Activated T-helper 1 cell treated with Interleukin-2 at 50 U/mL for 16 hours (primary cell): Measurements from ENCODE around the gene MYO16.

Experiments used
- DNase-seq: peaks from one replicate; pipeline ENCODE4 v3.0.0-alpha.2; 2020; ENCODE audit warnings: low read depth

MYO16 gene

DNA sequence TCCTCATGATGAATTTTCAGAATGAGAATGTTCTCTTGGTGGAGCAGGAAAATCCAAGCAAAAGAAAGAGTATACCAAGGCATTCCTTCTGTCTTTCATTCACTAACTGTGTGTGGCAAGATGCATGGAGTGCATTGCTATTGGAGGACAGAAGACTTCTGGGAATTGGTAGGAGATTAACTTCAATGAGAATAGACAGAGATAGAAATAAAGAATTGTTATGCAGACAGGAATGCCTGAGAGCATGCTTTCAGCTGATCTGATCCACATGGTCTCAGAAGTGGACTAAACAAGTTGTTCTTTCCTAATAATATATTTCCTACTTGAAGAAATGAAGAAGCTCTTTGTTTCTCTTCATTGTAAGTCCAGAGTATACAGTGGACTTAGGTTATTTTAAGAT is 303.6 kb downstream of the MYO16 start:
- DNase-seq, result no peak

DNA sequence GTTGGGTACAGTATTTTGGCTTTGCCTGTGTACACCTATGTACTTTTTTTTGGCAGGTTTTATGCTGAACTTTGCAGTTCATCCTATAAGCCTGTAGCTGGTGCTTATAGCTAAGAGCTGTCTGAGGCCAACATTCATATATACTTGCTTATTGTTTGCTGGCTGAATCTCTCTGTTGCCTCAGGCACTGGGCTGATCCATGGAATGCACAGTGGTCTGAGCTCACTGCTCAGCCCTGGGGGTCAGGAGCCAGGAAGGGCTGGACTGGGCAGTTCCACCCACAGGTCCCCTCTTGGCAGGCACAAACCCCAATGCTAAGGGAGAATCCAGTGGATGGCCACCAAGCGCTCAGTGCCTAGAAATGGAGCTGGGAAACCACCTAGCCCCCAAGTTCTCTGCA is 308.7 kb downstream of the MYO16 start:
- no peak for DNase-seq

DNA sequence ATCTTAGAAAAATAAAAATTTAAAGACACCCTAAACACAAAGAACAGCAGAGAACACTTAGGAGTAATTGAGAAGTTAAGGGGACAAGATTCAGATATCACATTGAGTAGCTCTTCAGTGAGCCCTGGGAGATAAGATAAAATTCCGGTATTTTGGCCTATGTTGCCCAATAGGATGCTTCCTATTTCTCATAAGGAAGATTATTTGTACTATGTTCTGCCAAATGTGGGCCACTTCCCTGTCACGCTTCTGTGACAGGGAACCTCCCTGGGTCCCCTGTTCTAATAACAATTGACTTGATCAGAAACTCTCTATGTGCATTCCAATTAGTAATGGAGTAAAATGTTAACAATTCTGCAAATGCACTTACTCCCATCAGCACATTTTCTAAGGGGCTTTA is 310.7 kb downstream of the MYO16 start:
- no peak for DNase-seq

DNA sequence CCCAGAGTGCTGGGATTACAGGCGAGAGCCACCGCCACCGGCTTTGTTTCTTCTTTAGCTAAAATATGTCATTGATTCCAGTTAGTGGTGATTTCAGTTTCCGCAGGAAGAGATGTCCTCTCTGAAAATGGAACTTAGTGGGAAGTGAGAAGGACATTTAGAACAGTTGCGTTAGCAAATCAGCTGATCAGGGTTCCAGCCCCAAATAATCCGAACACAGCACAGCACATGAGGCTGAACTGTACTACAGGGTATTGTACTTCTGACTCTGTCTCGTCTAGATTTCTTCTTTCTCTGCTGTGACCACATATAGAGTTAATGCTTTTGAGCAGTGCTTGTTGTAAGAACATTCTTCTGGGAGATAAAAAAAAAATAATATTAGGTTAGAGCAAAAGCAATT is 314.4 kb downstream of the MYO16 start:
- DNase-seq, result no peak

DNA sequence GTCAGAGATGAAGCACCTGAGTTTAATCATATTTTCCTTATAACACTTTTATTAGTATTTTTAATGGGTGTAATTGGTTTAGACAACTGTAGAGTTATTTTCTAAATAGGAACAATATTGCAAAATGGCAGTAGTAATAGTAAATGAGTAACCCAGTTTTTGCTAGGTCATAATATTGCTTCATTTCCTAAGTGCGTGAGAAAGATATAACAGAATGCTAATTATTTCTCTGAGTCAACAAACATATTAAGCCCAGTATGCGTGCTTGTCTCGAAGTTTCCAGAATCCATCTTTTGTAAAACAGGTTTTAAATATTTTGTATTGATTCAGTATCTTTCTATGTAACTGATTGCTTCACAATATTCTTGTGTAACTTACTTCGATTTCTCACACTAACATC is 315.3 kb downstream of the MYO16 start:
- DNase-seq, result no peak

DNA sequence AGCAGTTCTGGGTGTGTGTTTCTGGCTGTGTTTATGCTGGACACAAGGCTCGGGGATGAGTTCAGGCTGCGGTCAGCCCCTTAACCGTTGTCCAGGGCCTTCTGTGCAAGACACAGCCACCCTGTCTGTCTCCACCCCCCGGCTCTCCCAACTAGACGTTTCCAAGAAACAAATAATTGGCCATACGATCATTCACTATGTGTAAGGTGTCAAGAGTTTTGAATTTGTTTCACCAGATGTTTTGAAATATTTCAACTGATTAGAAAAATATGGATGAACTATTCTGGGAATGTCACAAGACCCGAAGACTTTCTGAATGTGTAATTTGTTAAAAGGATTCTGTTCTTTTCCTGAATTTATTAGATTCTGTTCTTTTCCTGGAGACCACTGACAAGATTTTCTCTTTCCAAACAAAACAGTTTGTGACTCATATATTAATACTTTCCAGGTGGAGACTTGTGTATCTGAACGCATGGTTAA is 318.2 kb downstream of the MYO16 start:
- no peak for DNase-seq

DNA sequence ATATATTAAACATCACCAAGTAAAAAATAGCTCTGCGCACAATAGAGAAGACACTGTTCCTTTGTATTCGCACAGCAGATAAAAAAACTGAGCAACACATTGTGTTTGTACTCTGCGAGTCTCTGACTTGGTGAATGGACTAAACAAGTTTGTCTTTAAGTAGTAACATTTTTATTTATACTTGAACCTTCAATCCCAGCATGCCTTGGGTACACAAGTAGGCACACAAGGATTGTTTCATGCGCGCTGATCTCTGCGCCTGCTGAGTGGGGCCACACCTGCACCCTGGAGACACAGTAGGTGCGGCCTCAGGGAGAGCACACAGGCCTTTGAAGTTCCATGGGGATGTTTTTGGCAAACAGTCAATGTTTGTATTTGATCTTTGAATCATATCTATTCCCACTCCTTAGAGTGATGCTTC is 318.9 kb downstream of the MYO16 start:
- DNase-seq, result no peak

DNA sequence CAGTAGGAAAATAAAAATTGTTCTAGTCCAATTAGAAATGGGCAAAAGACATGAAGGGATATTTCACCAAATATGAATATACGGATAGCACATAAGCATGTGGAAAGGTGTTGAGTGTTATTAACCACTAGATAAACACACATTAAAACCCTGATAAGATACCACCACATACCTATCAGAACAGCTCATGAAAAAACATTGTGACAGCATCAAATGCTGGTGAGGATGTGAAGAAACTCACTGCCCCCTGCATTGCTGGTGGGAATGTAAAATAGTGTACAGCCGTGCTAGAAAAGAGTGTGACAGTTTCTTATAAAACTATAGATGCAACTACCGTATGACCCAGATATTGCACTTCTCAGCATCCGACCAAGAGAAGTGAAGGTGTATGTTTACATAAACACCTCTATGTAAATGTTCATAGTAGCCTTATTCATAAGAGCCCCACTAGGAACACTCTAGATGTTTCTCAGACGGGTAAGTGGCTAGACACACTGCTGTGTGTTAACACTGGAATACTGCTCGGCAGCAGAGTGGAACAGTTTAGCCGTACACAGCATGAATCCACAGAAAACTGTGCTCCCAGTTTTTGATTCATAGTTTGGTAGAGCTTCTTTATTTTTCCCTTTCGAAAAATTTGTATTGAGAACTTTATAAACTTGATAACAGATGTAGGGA is 321.1 kb downstream of the MYO16 start:
- DNase-seq, result no peak

DNA sequence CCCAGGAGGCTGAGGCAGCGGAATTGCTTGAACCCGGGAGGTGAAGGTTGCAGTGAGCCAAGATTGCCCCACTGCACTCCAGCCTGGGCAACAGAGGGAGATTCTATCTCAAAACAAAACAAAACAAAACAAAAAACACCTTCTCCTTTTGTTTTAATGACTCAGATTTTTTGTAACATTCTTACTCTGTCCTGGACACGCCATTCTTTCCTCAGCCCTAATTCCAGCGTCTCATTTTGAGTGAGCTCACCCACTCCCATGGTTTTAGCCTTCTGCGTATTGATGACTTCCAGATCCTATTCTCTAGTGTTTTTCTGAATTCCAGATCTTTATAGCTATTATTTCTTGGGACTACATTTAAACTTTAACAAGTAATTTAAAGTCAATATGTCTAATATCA is 326.3 kb downstream of the MYO16 start:
- no peak for DNase-seq

DNA sequence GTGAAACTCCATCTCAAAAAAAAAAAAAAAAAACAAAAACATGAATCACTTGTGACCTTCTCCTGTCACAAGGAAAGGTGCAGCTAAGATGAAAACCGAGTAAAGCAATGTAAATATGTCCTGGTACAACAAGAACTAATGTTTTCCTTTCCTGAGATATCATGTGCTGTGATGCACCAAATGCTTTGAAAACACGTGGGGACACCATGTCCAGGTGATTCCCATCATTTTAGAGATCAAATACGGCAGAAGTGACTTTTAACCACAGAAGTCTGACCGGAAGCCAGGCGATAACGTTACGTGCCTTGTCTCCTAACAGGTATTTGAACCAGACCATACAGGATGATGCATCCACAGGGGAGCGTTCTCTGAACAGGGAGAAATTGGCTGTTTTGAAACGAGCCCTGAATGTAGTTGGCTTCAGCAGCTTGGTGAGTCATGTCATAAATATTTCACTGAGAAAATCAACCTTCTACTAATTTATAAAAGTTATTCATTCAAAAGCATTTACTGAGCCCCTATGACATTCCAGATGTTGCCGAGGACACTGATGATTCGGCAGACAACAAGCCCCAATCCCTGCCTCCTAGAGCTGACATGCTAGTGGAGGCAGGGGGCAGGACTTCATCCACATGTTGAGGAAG is 328.1 kb downstream of the MYO16 start:
- no peak for DNase-seq

DNA sequence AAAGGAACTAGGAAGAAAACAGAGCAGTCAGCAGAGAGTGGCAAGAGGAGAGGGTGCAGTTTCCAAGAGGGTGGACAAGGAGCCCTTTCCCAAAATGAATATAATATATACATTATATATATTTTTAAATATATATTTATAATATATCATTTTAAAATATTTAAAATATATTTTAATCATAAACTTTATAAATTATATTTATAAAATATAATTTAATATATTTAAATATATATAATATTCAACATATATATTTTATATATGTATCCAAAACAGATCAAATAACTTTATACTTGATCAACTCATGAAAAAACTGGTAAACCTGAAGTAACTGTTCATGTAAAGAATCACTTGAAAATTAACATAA is 328.6 kb downstream of the MYO16 start:
- no peak for DNase-seq

DNA sequence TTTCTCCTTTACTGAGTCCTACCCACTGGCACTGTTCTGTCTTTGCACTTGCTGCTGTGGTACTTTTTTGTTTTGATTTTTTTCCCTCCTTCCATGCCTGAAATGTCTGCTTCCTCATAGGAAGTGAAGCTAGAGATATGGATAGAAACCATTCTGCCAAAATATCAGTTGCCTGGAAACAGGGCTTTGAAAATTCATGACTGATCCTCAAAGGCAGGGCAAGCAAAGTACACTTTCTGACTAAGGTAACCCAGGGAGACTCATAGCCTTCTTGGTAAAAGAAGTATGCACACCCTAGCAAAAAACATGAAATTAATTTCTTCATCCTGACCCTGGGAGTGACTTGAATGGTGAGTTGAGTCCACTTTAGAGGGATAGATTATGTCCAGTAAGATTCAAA is 329.8 kb downstream of the MYO16 start:
- DNase-seq, result no peak

DNA sequence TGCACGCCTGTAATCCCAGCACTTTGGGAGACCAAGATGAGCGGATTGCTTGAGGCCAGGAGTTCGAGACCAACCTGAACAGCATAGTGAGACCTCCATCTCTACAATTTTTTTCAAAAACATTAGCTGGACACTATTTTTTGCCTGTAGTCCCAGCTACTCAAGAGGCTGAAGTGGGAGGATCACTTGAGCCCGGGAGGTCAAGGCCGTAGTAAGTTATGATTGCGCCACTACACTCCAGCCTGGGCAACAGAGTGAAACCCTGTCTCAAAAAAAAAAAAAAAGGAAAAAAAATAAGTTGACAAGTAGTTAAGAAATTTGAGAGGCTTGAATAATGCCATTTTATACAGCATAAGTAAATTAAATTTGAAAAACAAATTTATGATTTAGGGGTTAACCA is 330.6 kb downstream of the MYO16 start:
- DNase-seq, result no peak

DNA sequence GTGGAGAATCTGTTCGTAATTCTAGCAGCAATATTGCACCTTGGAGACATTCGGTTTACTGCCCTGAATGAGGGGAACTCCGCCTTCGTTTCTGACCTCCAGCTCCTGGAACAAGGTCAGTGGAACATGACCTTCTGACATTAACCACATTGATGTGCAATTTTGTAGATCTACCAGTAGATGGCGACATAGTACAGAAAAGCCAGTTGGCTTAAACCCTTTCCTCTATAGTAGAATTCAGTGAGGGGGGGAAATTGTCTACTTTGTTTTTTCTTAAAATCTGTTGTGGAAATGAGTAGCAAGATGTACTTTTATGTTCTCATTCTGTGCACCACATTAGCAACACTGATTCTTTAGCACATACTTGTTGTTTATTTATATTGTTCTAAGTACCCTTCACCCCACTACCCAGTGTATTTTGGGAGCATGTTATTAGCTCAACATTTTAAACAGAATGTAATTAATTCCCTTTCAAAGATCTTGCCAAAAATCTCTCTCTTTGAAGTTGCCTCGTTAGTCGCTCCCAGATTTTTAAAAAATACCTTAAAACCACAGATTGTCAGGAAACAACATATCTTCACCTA is 332.2 kb downstream of the MYO16 start:
- no peak for DNase-seq

DNA sequence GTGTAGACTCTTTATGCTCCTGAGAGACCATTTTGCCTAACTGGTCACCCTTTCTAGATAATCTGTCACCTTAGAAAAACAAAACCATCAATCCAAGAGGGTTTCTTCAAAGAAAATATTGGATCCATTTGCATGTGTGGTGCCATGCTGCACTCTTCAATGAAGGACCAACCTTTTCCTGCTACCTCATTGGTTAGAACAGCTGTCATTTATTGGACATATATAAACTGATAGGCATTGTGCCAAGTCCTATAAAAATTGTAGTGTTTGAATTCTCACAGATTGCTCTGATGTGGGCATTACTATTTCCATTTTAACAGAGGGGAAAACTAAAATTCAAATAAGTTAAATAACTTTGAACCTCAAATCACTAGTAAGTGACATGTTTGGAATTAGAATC is 333.2 kb downstream of the MYO16 start:
- no peak for DNase-seq

DNA sequence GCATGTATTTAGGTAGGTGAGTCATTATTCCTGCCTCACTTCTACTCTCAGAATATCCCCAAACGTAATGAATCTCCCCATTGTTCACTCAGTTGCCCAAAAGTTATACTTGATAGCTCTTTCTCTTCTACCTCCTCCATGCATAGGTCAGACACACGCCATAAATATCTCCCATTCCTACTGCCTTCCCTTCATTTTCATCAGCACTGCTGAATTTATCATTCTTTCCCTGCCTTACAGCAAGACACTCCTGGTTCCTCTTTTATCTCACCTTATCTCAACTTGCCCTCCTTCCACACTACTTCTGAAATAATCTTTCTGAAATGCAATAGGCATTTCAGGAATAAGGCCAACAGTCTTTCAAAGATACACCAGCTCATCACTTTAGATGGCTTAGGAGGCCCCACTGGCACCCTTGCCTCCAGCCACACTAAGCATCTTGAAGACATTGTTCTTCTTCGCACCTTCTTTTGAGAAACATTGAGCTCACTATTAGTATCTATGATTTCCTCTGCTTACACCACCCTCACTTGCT is 333.9 kb downstream of the MYO16 start:
- no peak for DNase-seq

DNA sequence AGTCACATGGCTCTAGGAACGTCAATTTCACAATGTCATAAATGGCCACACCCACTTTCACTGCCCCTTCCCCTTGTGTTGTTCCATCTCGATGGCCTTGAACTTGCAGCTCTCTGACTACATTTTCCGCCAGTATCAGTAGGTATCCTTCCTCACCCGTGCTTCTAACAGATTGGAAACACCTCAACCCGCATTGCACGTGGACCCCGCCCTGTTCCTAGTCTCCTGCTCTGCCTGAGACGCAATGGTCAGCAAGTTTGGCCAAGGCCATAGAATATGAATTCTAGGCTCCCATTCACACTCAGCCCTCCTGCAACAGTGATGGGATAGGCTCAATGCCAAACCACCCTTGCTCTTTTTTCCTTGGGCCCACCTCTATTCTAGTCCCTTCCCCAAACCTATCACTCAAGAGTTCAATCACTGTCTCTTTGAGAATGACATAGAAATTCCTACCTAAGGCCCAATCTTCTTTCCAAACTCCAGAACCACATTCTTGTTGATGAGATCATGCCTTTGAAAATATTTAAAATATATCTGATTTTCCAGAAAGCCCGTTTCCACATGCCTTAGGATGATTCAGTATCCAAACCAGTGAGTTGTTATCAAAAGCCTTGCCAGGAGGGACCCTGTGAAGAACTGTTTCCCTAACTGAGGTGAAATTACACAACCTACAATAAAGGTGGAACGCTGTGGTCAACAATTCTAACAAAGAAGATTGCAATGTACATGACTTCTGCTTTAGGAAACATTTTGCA is 334.6 kb downstream of the MYO16 start:
- DNase-seq, result no peak

DNA sequence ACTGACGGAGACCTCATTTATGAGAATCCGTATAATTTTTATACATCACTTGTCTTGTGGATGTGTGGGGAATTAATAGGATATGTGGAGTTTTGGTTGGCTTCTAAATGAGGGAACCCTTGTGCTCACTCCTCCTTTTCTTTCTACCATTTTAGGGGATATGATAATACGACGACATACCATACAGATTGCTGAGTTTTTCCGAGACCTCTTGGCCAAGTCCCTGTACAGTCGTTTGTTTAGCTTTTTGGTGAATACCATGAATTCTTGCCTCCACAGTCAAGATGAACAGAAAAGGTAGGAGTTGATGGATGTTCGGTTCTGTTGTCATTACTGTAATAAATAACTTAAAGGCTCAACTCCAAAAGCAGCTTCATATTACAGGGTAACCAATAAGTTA is 335.2 kb downstream of the MYO16 start:
- no peak for DNase-seq

DNA sequence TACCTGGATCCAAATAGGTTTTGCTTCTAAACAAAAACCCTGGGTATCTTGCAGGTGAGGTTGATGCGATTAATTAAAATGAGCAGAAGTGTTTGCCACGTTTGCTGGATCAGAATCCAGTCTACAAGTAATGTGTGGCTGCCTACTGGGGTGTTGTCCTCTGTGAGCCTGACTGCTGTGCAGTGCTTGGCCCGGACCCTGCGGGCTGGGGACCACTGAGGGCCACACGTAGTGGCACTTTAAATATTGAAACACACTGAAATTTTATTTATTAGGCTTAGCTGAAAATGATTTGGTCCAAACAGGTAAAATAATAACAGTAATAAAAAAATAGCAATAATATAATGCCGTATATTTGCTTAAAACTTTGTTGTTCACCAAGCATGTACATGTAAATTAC is 338.0 kb downstream of the MYO16 start:
- no peak for DNase-seq

DNA sequence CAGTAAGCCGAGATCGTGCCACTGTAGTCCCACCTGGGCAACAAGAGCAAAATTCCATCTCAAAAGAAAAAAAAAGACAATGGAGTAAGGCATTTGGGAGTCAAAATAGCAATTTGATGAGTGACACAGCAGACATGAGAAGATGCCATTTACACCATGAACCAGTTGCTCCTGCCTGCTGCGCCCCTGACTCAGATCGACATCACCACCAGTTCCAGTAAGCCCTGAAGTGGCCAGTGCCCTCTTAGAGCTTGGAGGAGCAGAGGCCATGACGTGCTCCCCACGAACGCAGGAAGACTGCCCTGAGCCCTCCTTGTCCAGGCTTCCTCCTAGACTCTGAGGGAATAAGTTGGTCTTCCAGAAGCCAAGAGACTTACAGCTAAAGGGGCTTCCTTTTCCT is 339.2 kb downstream of the MYO16 start:
- DNase-seq, result no peak

DNA sequence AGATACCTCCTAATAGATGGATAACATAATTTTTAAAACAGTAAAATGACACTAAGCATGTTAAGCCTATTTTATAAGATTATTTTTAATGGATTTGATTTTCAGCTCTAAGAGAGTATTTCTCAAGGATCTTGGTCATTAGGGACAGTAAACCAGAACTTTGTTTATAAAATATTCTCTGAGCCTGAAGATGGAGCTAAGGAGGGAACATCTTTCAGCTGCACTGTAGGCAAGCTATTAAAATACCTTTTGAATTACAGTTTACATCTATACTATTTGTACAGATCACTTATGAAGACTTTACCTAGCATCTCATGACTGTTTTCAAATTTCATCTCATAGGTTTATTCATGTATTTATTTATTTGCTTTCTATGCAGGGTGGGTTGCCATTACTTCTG is 345.3 kb downstream of the MYO16 start:
- no peak for DNase-seq

DNA sequence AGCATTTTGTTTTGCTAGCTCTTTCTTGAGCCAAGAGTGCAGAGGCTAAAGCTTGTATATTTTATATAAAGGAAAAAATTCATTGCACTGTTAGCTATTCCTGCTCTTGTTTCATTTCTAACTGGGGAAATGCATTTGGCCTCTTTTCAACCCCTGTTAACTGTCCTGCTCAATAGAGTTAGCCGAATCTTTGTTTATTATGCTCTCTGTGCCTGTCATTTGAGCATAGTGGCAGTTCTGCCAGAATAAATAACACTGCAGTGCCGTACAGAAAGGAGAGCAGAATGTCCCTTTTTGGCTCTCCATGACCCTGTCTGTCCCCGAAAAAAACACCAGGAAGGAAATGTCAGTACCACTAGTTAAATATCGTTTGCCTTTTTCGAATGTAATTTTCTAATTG is 350.8 kb downstream of the MYO16 start:
- no peak for DNase-seq

DNA sequence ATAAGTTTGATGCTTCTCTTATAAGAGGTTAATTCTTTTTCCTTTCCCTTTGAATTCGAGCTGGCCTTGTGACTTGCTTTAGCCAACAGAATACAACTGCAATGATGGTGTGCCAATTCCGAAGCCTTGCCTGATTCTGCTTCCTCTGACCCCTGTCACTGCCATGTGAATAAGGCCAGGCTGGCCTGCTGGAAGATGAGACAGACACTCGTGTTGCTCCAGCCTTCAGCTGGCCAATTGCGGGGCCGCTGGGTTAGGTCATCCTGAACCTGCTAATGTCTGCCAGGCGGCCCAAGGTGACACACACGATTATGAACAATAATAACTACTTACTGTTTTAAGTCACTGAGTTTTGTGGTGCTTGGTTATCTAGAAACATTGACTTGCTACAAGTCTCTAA is 352.0 kb downstream of the MYO16 start:
- DNase-seq, result no peak
